Measurements from ENCODE around the gene KRTAP19-8.

DNA sequence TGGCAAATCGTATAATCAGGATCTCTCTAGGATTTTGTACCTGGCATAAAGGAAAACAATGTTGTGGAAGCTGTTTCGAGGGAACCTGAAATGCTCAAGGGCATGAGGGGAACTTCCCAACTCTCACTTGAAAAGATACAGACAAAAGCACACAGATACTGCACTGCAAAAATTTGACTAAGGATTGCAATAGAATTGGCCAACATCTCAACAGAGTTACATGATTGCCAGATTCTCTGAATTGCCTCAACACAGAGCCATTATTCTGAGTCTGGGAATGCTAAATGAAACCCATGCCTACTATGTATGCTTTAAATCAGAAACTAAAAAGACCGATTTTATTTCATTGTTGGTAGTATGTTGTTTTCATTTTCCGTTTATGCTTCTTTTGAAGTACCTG lies 16.0 kb downstream of the KRTAP19-8 start:
- TF ChIP-seq, protein P1, sequence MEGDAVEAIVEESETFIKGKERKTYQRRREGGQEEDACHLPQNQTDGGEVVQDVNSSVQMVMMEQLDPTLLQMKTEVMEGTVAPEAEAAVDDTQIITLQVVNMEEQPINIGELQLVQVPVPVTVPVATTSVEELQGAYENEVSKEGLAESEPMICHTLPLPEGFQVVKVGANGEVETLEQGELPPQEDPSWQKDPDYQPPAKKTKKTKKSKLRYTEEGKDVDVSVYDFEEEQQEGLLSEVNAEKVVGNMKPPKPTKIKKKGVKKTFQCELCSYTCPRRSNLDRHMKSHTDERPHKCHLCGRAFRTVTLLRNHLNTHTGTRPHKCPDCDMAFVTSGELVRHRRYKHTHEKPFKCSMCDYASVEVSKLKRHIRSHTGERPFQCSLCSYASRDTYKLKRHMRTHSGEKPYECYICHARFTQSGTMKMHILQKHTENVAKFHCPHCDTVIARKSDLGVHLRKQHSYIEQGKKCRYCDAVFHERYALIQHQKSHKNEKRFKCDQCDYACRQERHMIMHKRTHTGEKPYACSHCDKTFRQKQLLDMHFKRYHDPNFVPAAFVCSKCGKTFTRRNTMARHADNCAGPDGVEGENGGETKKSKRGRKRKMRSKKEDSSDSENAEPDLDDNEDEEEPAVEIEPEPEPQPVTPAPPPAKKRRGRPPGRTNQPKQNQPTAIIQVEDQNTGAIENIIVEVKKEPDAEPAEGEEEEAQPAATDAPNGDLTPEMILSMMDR (IDR thresholded peaks at IDR 0.05): no peak
- TF ChIP-seq POLR2A (IDR thresholded peaks at IDR 0.05): no peak

Measured in uterus (tissue), 2 donors.